NCI-H82 (cell line): ENCODE data around the gene CGNL1.

Experiments used
- DNase-seq: peaks from one replicate; lab custom pipeline; 2025; lab: John Stamatoyannopoulos, UW

CGNL1 gene

GRCh38 chr15:57526076-57526475, 149.8 kb downstream of the CGNL1 start:
- DNase-seq, result no peak

- DNase-seq, result no peak
Measured at GRCh38 chr15:57526615-57527014, 150.3 kb downstream of the CGNL1 start.

GRCh38 chr15:57527382-57528091, 151.2 kb downstream of the CGNL1 start:
- DNase-seq, result peak; percentile 97

GRCh38 chr15:57528940-57529565, 152.7 kb downstream of the CGNL1 start:
- DNase-seq, result peak; percentile 29

- DNase-seq, result peak; percentile 88
Measured at GRCh38 chr15:57529748-57530147, 153.4 kb downstream of the CGNL1 start.

GRCh38 chr15:57532731-57533447, 156.6 kb downstream of the CGNL1 start:
- no peak for DNase-seq

GRCh38 chr15:57533448-57533799, 157.1 kb downstream of the CGNL1 start:
- no peak for DNase-seq

- DNase-seq, result peak; percentile 74
Measured at GRCh38 chr15:57534281-57534680, 158.0 kb downstream of the CGNL1 start.

GRCh38 chr15:57537072-57537471, 160.8 kb downstream of the CGNL1 start:
- DNase-seq, result peak; percentile 73

- DNase-seq, result peak; percentile 8
Measured at GRCh38 chr15:57537488-57538264, 161.4 kb downstream of the CGNL1 start.

- no peak for DNase-seq
Measured at GRCh38 chr15:57538265-57538529, 161.9 kb downstream of the CGNL1 start.

GRCh38 chr15:57538821-57539220, 162.5 kb downstream of the CGNL1 start:
- no peak for DNase-seq

- DNase-seq, result peak; percentile 47
Measured at GRCh38 chr15:57540211-57540610, 163.9 kb downstream of the CGNL1 start.

- no peak for DNase-seq
Measured at GRCh38 chr15:57540736-57541135, 164.4 kb downstream of the CGNL1 start.

GRCh38 chr15:57541271-57541670, 165.0 kb downstream of the CGNL1 start:
- no peak for DNase-seq

GRCh38 chr15:57541805-57542504, 165.7 kb downstream of the CGNL1 start:
- peak; percentile 85 for DNase-seq

- no peak for DNase-seq
Measured at GRCh38 chr15:57542505-57542817, 166.2 kb downstream of the CGNL1 start.

GRCh38 chr15:57544848-57545480, 168.7 kb downstream of the CGNL1 start:
- no peak for DNase-seq

- peak; percentile 68 for DNase-seq
Measured at GRCh38 chr15:57545995-57546394, 169.7 kb downstream of the CGNL1 start.

GRCh38 chr15:57547243-57547755, 171.0 kb downstream of the CGNL1 start:
- DNase-seq, result no peak

- no peak for DNase-seq
Measured at GRCh38 chr15:57548351-57548750, 172.0 kb downstream of the CGNL1 start.

- no peak for DNase-seq
Measured at GRCh38 chr15:57548835-57549234, 172.5 kb downstream of the CGNL1 start.
